Kidney (tissue), 14 donors: ENCODE measurements around the gene PGAP2. TPM values are rescaled to one million over a fixed set of nuclear protein-coding genes. Genes with fewer than 3 reads are reported as not detected.
"Not testable (repeated sequence)": the region's sequence is repeated elsewhere in the genome, so short reads cannot be mapped to it uniquely, and the experiment has no call there.

Experiments
- DNase-seq, 5 donors: peaks; one replicate each; pipeline ENCODE4 v3.0.0-alpha.2; 2013 to 2020
- FAIRE-seq: peaks from 2 replicates; lab custom pipeline; 2012; peaks lifted over from hg19 to GRCh38; lab: Jason Lieb, UNC
- H3K27ac ChIP-seq, 2 donors: one replicate each; pipeline ENCODE4 v1.7.0; 2013; ENCODE audit warnings: low read depth in 2 of 2, low read length in 2 of 2, inconsistent platforms in 1 of 2
- H3K27me3 ChIP-seq: one replicate; pipeline ENCODE4 v1.7.1; 2013; ENCODE audit warnings: low read length, inconsistent platforms; ENCODE audit not compliant: control insufficient read depth, insufficient read depth
- H3K36me3 ChIP-seq, 3 donors: one replicate each; pipeline versions ENCODE4 v1.7.0 to v1.7.1; 2013; ENCODE audit warnings: low read length in 3 of 3, control low read depth in 1 of 3, inconsistent platforms in 1 of 3; ENCODE audit not compliant: insufficient read depth in 3 of 3, control insufficient read depth in 2 of 3
- H3K4me1 ChIP-seq, 3 donors: one replicate each; pipeline versions ENCODE4 v1.7.0 to v1.7.1; 2013; ENCODE audit warnings: low read length in 3 of 3, inconsistent platforms in 1 of 3, low read depth in 1 of 3; ENCODE audit not compliant: control insufficient read depth in 2 of 3, insufficient read depth in 2 of 3
- H3K4me3 ChIP-seq, 3 donors: one replicate each; pipeline versions ENCODE4 v1.7.0 to v1.8.1; 2013; ENCODE audit warnings: low read length in 3 of 3, control low read depth in 1 of 3, inconsistent platforms in 1 of 3
- H3K9ac ChIP-seq, 3 donors: one replicate each; pipeline versions ENCODE4 v1.7.0 to v1.7.1; 2013; ENCODE audit warnings: low read length in 3 of 3, control low read depth in 1 of 3, inconsistent platforms in 1 of 3
- H3K9me3 ChIP-seq, 3 donors: one replicate each; pipeline versions ENCODE4 v1.7.0 to v1.7.1; 2013; ENCODE audit warnings: low read length in 3 of 3, control low read depth in 1 of 3, inconsistent platforms in 1 of 3; ENCODE audit not compliant: control insufficient read depth in 2 of 3, insufficient read depth in 1 of 3
- CTCF ChIP-seq: IDR thresholded peaks from 3 replicates; pipeline ENCODE4 v1.5.1; 2012; ENCODE audit warnings: mild to moderate bottlenecking, moderate library complexity, borderline replicate concordance; ENCODE audit not compliant: insufficient read depth; ENCODE audit errors: extremely low read depth
- intact Hi-C: fragments of 100-400 bp; cut with DNase I; formaldehyde crosslinking; loops from one replicate; pipeline ENCODE4 v1.11.1; 2022
- polyA plus RNA-seq: library from polyadenylated mRNA; stranded (reverse); fragments of 350-450 nt; fragmentation: Illumina TruSeq; extraction: RNeasy Lipid Tissue Mini Kit (QIAGEN cat#74804); gene quantifications from one replicate; pipeline ENCODE4 v1.2.3, GENCODE V29; 2014; ENCODE audit warnings: low read depth, low replicate concordance; ENCODE audit not compliant: insufficient read depth
- total RNA-seq: library from RNA; stranded (reverse); fragmentation: NEBNext Ultra II Directional; extraction: Animal tissue kit (Norgen Biotek cat#: 25700); gene quantifications from one replicate; pipeline ENCODE4 v1.2.1, GENCODE V29; 2021
- donor health status: control.
- donor health status: control.
- donor health status: control.
- donor health status: control.
- donor health status: control.
- donor health status: DM: yes; HTN: yes; CAD: no.
- donor health status: Normal renal cell carcinoma (clear cell type).

PGAP2 gene
- total and polyA plus RNA-seq, 2 donors from 2014 or later, result 17.5 to 19.5 TPM

- peaks cover 0 to 23% (median 17%) of the 10 kb centered on the region in 3 donors for H3K4me1 ChIP-seq
- DNase-seq (no peak), FAIRE-seq (no peak)
- no peak overlapping the region for H3K4me3 ChIP-seq
- no peak overlapping the region for H3K27ac ChIP-seq
- no peaks in the 10 kb centered on the region for H3K36me3 ChIP-seq
- H3K9ac ChIP-seq, result no peak overlapping the region
- intact Hi-C loops, result no loop called here
- no peak for TF ChIP-seq CTCF
- no peaks in the 10 kb centered on the region for H3K9me3 ChIP-seq
- no peaks in the 10 kb centered on the region for H3K27me3 ChIP-seq
Observed at GRCh38 chr11:3860375-3860774, 52.0 kb downstream of the PGAP2 start.

GRCh38 chr11:3860898-3861393, 52.6 kb downstream of the PGAP2 start:
- intact Hi-C loops, FAIRE-seq, H3K9me3 ChIP-seq, DNase-seq, H3K27me3 ChIP-seq, H3K4me3 ChIP-seq, H3K9ac ChIP-seq, H3K27ac ChIP-seq, H3K36me3 ChIP-seq: not testable (repeated sequence)
- peaks cover 0 to 27% (median 21%) of the 10 kb centered on the region in 3 donors for H3K4me1 ChIP-seq

- no peak overlapping the region for H3K4me3 ChIP-seq
- no peak for FAIRE-seq
- no peak overlapping the region for H3K9ac ChIP-seq
- H3K9me3 ChIP-seq, result no peaks in the 10 kb centered on the region
- intact Hi-C loops, result no loop called here
- peaks cover 0 to 24% (median 23%) of the 10 kb centered on the region in 3 donors for H3K4me1 ChIP-seq
- H3K27ac ChIP-seq, result no peak overlapping the region
- no peaks in the 10 kb centered on the region for H3K27me3 ChIP-seq
- no peaks in the 10 kb centered on the region for H3K36me3 ChIP-seq
- TF ChIP-seq CTCF, result no peak
- no peak for DNase-seq
Observed at GRCh38 chr11:3861683-3862082, 53.3 kb downstream of the PGAP2 start.

- intact Hi-C loops, result no loop called here
- Histone ChIP-seq H3K9ac (no peak overlapping the region), H3K27me3 (no peaks in the 10 kb centered on the region), H3K9me3 (no peaks in the 10 kb centered on the region), H3K4me3 (no peak overlapping the region), H3K36me3 (no peaks in the 10 kb centered on the region), H3K27ac (peak overlapping the region in 1 of 2 donors; percentile 51), H3K4me1 (peaks cover 0 to 16% (median 15%) of the 10 kb centered on the region in 3 donors)
- TF ChIP-seq CTCF, result no peak
- DNase-seq (peak in 3 of 5 donors; percentile 30 to 71 (median 51)), FAIRE-seq (no peak)
Observed at GRCh38 chr11:3865388-3866193, 57.2 kb downstream of the PGAP2 start.
